Measurements from ENCODE around the gene ZDHHC11.

DNA sequence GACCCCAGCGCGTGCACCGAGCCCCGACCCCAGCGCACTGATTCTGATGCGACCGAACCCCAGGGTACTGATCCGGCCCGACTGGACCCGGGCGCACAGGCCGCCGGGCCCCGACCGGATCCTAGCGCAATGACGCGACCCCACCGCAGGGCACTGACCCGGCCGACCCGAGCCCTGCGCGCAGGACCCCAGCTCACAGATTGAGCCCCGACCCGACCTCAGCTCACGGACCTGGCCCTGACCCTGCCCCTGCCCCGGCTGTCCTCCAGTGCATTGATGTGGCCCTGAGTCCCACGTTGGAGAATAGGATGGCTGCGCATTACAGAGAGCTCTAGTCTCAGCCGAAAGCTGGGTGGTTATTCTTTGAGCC, 42.3 kb upstream of the ZDHHC11 start:
- no peak for TF ChIP-seq POLR2A (IDR thresholded peaks at IDR 0.05)
- TF ChIP-seq, protein P1, sequence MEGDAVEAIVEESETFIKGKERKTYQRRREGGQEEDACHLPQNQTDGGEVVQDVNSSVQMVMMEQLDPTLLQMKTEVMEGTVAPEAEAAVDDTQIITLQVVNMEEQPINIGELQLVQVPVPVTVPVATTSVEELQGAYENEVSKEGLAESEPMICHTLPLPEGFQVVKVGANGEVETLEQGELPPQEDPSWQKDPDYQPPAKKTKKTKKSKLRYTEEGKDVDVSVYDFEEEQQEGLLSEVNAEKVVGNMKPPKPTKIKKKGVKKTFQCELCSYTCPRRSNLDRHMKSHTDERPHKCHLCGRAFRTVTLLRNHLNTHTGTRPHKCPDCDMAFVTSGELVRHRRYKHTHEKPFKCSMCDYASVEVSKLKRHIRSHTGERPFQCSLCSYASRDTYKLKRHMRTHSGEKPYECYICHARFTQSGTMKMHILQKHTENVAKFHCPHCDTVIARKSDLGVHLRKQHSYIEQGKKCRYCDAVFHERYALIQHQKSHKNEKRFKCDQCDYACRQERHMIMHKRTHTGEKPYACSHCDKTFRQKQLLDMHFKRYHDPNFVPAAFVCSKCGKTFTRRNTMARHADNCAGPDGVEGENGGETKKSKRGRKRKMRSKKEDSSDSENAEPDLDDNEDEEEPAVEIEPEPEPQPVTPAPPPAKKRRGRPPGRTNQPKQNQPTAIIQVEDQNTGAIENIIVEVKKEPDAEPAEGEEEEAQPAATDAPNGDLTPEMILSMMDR (IDR thresholded peaks at IDR 0.05): no peak
